DMS114 treated with DMSO at 0.1 percent for 48 hours (cell line): Measurements from ENCODE around the gene KCTD6.

Experiments
- DNase-seq: peaks from one replicate; lab custom pipeline; 2025; ENCODE audit not compliant: unreplicated experiment; lab: John Stamatoyannopoulos, UW

Gene KCTD6

GRCh38 chr3:58551636-58552180 lies 59.8 kb downstream of the KCTD6 start:
- DNase-seq, result no peak
